Stimulated activated CD4-positive, alpha-beta T cell treated with anti-CD3 and anti-CD28 coated beads, Interleukin-4, amount 100 ng/mL, for 1 hour (primary cell): ENCODE data around the gene PTGIS.

Experiments used
- DNase-seq: peaks from one replicate; pipeline ENCODE4 v3.0.0-alpha.2; 2020

PTGIS gene

DNA sequence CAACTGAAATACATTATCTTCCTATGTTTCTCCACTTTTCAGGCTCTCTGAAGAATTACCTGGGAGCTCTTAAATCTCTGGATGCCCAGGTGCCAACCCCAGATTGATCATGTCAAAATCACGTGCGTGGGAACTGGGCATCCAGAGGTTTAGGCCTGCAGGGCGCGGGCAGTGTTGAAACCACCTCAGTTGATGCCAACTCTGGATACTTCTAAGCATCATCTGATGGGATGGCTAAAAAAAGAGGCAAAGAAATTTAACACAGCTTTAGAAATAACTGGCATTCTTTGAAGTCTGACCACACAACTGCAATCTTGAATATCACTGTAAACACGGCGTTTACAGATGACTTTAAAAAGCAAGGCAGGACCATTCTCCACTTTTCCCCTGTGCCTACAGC is 41.9 kb downstream of the PTGIS start:
- no peak for DNase-seq

DNA sequence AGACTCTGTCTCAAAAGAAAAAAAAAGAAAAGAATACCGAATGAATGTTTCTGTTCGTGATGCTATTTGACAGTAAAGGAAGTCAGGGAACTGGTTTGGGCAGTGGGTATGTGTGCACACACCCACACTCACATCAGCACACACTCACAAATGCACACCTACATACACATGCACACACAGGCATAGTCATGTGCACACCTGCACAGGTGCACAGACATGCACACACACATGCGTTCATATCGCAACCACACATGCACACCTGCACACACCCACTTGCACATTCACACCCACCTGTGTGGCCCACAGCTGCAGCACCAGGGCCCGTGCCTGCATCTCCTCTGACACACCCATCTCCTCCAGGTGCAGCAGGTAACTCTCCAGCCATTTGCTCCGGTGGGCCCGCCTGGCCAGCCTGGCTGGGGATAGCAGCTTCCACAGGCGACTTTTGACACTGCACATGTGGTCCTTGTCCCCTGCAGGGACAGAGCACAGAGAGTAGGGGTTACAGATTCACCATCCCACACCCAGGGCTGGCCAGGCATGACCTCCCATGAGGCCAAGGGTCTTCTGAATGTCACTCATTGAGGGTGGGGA is 44.1 kb downstream of the PTGIS start:
- no peak for DNase-seq

DNA sequence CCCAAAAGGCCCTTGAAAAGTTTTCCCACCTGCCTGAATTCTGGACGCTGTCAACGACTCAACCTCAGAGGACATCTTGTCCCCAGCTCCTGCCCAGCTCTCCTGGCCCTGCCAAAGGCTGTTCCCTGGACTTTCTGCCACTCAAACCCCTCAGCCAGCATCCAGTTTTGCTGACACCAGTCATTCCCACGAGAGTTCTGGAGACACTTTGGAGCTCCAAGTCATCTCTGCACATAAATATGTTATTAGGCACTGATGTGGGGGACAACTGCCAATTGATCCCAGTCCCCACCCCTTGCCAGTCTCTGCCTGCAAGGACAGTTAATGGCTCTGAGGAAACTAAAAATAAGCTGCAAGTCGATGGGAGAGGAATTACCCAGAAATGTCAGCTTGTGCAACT is 46.6 kb downstream of the PTGIS start:
- no peak for DNase-seq

DNA sequence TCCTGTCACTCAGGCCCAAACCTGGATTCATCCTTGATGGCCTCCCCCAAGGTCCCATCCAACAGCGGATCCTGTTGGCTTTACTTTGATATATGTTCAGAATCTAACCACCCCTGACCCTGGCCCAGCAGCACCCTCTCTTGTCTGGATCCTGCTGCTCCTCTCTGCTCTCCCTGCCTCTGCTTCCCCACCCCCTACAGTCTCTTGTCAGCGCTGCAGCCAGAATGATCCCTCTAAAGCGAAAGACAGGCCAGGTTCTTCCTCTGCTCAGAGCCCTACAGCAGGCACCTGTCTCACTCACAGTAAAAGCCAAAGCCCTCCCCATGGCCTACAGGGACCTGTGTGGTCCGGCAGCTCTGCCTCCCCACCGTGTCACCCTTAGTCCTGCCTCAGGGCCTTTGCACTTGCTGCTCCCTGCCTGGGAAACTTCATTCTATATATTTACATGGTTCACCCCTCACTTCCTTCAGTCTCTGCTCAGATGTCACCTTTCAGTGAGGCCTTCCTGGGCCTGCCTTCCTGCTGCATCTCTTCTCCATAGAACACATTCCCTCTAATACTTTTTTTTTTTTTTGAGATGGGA is 48.1 kb downstream of the PTGIS start:
- DNase-seq: no peak

DNA sequence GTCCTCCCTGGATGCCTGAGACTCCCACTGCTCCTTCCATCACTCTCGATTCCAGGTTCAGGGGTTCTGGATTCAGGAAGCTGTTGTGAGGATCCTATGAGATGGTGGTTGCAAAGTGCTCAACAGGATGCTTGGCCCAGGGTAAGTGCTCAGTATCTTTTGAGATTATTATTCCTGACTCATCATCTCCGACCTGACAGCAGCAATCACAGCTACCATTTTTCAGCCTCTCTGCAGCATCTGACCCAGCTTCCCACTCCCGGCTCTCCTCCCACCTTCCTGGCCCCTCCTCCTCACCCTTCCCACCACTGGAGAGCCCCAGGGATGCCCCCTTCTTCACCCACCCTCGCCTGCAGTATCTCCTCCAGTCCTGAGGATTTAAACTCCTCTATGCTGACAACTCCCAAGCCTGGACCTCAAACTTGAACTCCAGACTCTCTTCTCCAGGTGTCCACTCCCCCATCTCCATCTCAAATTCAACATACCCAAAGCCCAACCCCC is 48.7 kb downstream of the PTGIS start:
- no peak for DNase-seq

DNA sequence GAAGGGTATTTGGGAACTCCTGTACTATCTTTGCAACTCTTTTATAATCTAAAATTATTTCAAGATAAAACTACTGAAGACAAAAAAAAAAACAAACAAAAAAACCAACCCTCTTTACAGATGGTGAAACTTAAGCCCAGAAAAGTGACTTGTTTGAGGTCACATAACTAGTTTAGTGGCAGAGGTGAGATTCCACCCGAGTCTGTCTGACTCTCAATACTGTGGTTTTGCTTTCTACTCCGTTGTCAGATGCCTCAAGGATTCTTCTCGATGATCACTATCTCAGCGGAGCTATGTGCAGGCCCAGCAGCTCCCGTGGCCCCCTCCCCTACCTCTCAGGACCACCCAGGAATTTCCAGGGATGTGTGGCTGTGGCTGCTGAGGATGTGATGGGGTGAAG is 49.4 kb downstream of the PTGIS start:
- no peak for DNase-seq

DNA sequence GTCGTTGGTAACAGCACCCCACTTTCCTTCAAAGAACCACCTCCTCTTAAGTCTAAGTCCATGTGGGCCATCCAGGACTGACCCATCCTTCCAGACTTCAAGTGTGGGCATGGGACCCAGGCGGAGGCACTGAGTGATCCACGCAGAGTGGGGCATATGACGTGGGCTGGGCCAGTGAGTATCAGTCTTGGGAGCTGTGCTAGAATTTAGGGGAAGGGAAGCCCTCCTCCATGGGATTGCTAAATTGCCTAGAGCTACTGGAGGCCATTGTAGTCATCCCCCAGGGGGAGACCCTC is 50.2 kb downstream of the PTGIS start:
- DNase-seq: no peak

DNA sequence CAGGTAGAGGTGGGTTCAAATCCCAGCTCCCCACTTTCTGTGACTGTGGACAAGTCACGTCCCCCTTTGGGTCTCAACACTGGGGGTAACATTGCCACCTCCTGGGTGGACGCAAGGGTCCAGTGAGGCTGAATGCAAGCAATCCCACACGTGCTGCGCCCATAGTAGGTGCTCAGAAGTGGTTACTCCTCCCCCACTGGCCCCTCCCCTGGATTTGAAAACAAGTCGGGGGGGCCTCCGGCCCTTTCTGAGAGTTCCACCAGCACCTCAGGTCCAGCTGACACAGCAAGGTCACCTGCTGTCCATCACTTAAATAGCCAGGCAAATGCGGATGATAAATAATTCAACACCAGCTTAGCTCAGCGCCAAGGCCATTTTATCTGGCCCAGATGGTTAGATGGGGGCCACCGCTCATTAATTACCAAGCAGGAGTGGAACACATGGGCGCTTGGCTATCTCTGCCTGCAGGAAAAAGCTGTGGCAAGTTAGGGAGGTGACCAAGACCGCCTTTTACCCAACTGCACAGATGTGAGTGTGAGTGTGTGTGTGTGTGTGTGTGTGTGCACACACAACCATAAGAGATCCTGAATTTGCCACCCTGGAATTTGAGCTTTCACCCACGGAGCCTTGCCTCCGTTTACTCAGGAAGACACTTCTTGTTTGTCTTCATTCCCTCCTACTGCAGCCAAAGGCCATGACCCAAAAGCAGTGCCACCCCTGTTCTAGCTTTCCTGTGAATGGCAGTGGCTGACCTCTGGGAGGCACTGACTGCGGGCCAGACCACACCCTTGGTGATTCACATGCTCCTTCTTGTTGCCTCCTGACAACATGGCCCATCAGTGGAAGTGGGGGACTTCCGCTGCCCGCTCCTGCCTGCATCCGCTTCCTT is 50.8 kb downstream of the PTGIS start:
- no peak for DNase-seq

DNA sequence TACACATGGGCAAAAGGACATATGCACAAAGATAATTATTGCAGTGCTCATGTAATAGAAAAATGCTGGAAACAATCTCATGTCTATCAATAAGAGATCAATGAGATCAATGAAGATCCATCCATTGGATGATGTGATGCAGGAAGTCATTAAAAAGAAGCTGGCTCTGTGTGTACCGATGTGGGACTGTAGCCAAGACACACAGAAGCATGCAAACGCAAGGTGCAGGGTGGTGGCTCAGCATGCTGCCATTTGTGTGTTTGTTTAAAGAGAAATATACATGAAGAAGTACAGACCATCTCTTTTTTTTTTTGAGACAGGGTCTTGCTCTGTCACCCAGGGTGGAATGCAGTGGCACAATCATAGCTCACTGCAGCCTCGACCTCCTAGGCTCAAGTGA is 52.4 kb downstream of the PTGIS start:
- DNase-seq: no peak

DNA sequence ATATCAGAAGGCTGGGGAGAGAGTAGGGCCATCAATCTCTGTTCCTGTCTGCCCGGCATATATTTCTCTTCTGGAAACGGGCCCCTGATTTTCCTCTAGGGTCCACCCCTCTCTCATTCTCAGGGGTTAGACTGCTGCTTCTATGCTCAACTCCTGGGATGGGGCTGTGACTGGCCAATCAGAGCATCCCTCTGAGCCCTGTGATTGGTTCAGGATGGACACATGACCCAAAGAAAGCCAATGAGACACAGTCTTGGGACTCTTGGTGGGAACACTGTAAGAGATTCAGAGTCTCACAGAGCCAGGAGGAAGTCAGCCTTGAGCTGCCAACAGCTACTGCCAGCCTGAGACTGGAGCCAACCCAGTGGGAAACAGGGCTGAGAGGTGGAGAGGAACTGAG is 54.4 kb downstream of the PTGIS start:
- DNase-seq: no peak

DNA sequence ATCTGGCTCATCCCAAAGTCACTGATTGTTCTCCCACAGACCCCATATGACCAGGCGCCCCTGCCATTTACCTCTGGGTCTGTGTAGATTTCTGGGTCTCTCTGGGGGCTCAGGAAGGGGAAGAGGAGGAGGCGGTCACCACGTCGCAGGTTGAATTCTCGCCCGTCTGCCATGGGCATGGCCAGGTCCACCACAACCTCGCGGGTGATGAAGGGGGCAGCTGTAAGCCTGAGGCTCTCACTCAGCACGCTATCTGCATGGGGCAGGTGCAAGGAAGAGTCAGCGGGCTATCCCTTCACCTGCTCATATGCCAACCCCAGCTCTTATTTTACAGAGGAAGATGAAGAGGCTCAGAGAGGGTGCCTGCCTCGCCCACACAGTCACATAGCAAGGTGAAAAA is 54.9 kb downstream of the PTGIS start:
- no peak for DNase-seq

DNA sequence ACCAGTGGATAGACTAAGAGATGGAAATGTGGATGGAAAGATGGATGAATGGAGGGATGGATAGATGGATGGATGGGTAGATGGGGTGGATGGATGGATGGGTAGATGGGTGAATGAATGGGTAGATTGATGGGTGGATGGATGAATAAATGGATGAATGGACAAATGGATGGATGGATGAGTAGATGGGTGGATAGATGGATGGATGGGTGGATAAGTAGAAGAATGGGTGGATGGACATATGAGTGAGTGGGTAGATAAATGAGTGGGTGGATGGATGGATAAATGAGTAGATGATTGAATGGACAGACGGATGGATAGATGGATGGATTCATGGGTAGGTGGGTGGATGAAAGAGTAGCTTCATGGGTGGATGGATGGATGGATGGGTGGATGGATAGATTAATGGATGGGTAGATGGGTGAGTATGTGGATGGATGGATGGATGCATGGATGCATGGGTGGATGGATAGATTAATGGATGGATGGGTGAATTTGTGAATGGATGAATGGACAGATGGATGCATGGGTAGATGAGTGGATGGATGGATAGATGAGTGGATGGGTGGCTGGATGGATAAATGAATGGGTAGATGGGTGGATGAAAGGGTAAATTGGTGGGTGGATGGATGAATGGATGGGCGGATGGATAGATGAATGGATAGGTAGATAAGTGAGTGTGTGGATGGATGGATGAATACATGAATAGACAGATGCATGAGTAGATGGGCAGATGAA is 56.0 kb downstream of the PTGIS start:
- DNase-seq: no peak

DNA sequence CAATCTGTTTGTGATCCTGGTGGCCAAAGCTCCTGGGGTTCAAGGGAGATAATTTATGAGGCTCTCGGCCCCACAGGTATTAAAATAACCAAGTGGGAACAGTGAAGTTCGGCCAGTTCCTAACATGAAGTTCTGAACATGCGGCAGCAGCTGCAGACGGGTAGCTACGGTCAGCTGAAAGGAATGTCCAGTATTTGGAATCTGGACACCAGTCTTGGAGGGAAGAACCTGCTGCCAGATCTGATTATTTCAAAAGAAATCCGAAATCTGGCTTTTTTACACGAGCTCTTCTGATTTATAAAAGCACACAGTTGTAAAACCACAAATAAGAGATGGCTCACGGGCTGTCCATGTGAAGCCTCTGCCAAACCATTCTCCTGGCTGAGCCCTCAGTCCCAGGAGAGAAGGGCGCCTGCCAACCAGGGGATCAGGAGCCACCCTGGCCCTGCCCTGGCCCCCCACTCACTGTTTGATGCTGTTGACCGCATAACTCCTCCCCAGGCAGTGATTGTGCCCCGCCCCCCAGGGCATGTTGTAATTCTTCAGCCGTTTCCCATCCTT is 57.3 kb downstream of the PTGIS start:
- no peak for DNase-seq

DNA sequence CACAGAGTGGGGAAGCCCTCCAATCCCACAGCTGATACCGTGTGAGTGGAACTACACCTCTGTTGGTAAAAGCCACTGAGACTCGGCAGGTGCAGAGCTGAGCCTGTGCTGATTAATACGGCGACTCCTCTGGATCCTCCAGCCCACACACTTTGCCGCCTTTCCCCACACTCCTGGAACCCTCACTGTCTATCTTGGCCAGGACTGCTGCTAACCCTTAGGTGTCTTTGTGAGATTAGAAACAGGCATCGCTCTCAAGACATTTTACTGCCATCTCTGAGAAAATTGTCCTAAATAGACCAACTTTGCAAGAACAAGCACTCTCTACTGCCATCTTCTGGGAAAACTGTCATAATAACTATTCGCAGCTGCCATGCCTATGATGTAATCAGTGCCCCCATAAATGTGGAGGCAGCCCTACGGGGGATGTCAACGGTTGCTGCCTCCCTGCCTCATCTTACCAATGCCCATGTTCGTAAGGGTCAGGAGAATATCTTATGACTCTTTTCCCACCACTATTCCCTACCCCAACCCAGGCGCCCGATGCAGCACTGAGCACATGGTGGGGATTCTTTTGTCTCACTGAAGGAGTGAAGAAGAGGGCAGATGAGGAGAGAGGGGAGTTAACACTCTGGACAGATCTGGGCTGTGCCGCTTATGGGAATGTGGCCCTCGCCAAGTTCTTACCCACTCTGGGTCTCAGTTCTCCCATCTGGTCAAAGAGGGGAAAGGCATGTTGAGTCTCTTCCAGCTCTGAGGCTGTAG is 59.3 kb downstream of the PTGIS start:
- DNase-seq: no peak

DNA sequence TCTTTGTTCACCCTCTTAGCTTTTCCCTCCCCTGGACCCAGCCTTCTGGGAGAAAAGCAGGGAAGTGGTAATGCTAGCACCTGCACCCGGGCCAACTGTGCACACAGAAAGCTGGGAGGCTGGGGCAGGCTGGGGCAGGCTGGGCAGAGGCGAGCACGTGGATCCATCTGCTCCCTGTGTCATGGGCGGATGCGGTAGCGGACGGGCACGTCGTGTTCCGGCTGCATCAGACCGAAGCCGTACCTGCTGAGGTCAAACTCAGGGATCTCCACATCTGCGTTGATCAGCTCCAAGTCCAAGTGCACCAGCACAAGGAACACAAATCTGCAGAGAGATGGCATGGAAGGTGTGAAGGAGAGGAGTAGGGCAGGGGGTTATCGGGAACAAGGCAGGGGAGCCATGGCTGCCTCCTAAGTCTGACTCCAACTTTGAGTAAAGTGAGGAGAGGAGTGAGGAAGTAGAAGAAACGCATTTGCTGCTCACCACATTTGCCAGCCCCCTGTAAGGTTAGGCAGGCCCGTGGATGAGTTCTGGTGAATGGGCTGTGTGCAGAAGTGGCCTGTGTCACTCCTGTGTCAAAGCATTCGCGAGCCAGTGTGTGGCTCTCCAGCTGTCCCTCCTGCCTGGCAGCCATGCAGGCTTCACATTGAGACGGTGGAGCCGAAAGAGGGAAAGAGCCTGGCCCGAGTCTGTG is 60.0 kb downstream of the PTGIS start:
- no peak for DNase-seq

DNA sequence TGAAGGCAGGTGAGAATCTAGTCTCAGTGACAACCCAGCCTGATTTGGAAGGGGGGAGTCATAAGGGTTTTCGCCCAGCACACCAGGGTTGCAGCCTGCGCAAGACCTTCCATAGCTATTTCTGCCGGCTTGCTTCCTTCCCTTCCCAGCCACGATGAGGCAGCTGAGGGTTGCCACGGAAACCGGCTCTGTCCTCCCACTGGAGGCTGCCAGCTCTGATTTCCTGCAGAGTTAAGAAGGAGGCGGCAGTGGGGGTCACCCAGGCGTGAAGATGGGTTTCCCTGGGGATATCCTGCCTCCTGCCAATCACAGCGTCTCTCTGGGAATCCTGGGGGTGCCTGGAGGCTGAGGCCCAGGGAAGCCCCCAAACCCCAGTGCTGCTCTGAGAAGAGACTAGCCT is 62.4 kb downstream of the PTGIS start:
- DNase-seq: no peak

DNA sequence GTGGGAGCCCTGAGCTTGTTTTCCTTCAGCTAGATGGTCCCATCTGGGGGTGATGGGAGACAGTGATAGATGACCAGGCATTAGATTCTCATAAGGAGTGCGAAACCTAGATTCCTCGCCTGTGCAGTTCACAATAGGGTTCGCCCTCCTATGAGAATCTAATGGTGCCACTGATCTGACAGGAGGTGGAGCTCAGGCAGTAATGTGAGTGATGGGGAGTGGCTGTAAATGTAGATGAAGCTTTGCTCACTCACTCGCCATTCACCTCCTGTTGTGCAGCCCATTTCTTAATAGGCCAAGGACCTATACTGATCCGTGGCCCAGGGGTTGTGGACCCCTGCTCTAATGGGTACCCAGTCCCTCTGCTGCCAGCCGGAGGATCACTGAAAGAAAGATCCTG is 64.8 kb downstream of the PTGIS start:
- DNase-seq: no peak

DNA sequence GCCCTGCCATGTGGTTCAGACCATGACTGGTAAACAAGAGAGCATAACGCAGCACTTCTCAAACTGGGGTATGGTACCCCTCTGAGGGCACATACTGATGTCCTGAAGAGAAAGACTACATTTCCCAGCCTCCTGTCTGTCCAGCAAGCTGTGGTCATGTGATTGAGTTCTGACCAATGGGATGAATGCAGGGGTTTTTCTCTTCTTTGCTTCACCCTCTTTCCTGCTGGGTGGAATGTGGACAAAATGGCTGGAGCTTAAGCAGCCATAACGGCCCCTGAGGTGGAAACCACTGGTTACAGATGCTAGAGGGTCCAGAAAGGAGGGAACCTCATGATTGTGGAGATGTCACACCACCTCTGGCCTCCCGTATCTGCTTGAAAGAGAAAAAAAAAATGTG is 66.0 kb downstream of the PTGIS start:
- DNase-seq: no peak

DNA sequence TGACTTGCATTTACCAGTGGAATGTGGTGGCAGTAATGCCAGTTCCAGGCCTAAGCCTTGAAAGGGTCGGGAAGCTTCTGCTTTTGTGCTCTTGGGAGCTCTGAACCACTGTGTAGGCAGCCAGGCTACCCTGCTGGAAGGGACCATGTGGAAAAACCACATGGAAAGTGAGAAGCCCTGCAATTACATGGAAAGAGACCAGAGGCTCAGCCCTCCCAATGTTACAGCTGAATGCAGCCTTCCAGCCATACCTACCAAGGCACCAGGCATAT is 70.6 kb downstream of the PTGIS start:
- no peak for DNase-seq

DNA sequence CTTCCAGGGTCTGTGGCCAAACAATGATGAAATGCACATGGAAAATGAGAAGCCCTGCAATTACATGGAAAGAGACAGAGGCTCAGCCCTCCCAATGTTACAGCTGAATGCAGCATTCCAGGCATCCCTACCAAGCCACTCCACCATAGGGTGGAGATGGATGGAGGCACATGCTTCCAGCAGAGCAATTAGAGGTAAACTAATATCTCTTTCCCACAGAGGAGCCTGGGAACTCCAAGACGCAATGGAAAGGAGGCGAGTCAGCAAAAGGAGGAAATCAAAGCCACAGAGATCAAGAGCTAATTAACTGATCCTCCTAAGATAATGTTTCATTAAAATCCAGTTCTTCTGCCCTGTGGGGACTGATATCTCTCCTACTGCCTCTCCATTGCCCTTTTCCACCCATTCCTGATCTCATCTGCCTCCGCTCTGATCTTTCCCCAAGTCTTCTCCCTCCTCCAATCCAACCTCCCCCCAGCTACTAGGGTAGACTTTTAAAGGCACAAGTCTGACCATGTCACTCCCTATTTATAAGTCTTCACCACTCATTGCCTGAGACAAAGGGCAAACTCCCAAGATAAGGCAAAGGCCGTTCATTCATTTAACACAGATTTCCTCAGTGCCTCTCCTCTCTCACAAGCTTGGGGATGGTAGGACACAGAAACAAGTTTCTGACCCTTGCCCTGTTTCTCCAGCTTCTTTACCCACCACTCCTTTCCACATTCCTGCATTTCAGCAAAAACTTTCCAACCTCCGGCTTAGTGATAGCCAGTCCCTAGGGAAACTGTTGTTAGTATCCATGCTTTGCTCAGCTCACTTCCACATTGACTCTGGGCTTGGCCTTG is 71.2 kb downstream of the PTGIS start:
- no peak for DNase-seq

DNA sequence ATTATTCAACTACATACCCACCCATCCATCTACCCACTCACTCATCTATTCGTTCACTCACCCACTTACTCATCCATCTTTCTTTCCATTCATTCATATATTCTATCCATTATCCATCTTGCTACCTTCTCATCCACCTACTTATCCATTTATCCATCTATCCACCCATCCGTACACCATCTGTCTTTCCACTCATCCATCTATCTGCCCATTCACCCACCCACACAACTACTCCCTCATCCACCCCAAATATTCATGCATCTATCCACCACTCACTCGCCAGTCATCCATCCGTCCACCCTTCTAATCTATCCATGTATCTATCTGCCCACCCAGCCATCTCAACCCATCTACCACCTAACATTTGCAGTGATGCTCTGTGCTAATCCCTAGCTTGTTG is 71.9 kb downstream of the PTGIS start:
- DNase-seq: no peak
